Measurements from ENCODE around the gene RASGEF1B. TPM values are rescaled to one million over a fixed set of nuclear protein-coding genes. Genes with fewer than 3 reads are reported as not detected.

Gene RASGEF1B
- total RNA-seq, 2 experiments from 2014 or later: 69.4 to 73.1 TPM

- intact Hi-C loops (cut with DNase I, micrococcal nuclease): loop anchor here (5.0 to 10.0 kb wide), 3 partner anchors 174 to 894 kb away; no protein-coding TSS in a partner anchor
- H3K4me3 Mint-ChIP-seq: peak overlapping the region; percentile 94
- H3K36me3 Mint-ChIP-seq (ENCODE audit: low read depth): peaks cover 5% of the 10 kb centered on the region
- H3K4me1 ChIP-seq (ENCODE audit: insufficient read depth, low read length): peaks cover 31% of the 10 kb centered on the region
- H3K27me3 ChIP-seq (ENCODE audit: control insufficient read depth in 1 of 2, insufficient read depth in 2 of 2, low read length in 2 of 2): no peaks in the 10 kb centered on the region
- DNase-seq (peak; percentile 13 to 72 (median 30)), ATAC-seq (ENCODE audit: poor library complexity) (no peak)
- no peaks in the 10 kb centered on the region for H3K9me3 Mint-ChIP-seq
- CTCF ChIA-PET: interaction anchor here (0.6 to 4.3 kb wide), 8 partner anchors 14 to 374 kb away, joined by 3 to 34 read pairs (median 6); no protein-coding TSS in a partner anchor
- peak overlapping the region; percentile 85 for H3K4me3 ChIP-seq (ENCODE audit: low read length)
- no peak for TF ChIP-seq CTCF (IDR thresholded peaks at IDR 0.05)
- peak overlapping the region; percentile 89 to 96 for H3K27ac ChIP-seq (ENCODE audit: low read depth in 1 of 2, low read length in 2 of 2)
- H3K36me3 ChIP-seq (ENCODE audit: insufficient read depth, low read length): no peaks in the 10 kb centered on the region
- H3K9me3 ChIP-seq (ENCODE audit: control insufficient read depth in 1 of 2, insufficient read depth in 1 of 2, low read length in 2 of 2): no peaks in the 10 kb centered on the region
- peak overlapping the region; percentile 91 for H3K27ac Mint-ChIP-seq
- POLR2A ChIA-PET: interaction anchor here (0.7 to 4.2 kb wide), 18 partner anchors 16 to 1564 kb away, joined by 3 to 49 read pairs (median 4); partner anchors contain the start of genes COPS4 and HNRNPD
- peaks cover 41% of the 10 kb centered on the region for H3K4me1 Mint-ChIP-seq (ENCODE audit: low read depth)
- H3K27me3 Mint-ChIP-seq: no peaks in the 10 kb centered on the region
Measured at GRCh38 chr4:81470456-81471297, 1.0 kb downstream of the RASGEF1B start.

GRCh38 chr4:81469781-81470455, 1.8 kb downstream of the RASGEF1B start:
- peak overlapping the region; percentile 91 for H3K27ac Mint-ChIP-seq

More at GRCh38 chr4:81469781-81470455, 1.8 kb downstream of the RASGEF1B start:
- peak overlapping the region; percentile 85 for H3K4me3 ChIP-seq (ENCODE audit: low read length)
- ChIA-PET CTCF (interaction anchor here (1.3 to 4.3 kb wide), 4 partner anchors 15 to 375 kb away, joined by 4 to 34 read pairs (median 6); no protein-coding TSS in a partner anchor), POLR2A (interaction anchor here (1.0 to 4.2 kb wide), 8 partner anchors 20 to 1565 kb away, joined by 3 to 49 read pairs (median 7); partner anchors contain the start of gene COPS4)
- intact Hi-C loops (cut with DNase I, micrococcal nuclease): loop anchor here (5.0 to 10.0 kb wide), 7 partner anchors 63 to 895 kb away; no protein-coding TSS in a partner anchor
- H3K27ac ChIP-seq (ENCODE audit: low read depth in 1 of 2, low read length in 2 of 2): no peak overlapping the region
- no peaks in the 10 kb centered on the region for H3K36me3 ChIP-seq (ENCODE audit: insufficient read depth, low read length)
- Mint-ChIP-seq H3K27me3 (no peaks in the 10 kb centered on the region), H3K4me1 (ENCODE audit: low read depth) (peaks cover 41% of the 10 kb centered on the region), H3K9me3 (no peaks in the 10 kb centered on the region), H3K36me3 (ENCODE audit: low read depth) (peaks cover 5% of the 10 kb centered on the region), H3K4me3 (peak overlapping the region; percentile 94)
- no peaks in the 10 kb centered on the region for H3K27me3 ChIP-seq (ENCODE audit: control insufficient read depth in 1 of 2, insufficient read depth in 2 of 2, low read length in 2 of 2)
- no peaks in the 10 kb centered on the region for H3K9me3 ChIP-seq (ENCODE audit: control insufficient read depth in 1 of 2, insufficient read depth in 1 of 2, low read length in 2 of 2)
- ATAC-seq (ENCODE audit: poor library complexity) (no peak), DNase-seq (no peak)
- no peak for TF ChIP-seq CTCF (IDR thresholded peaks at IDR 0.05)
- peaks cover 31% of the 10 kb centered on the region for H3K4me1 ChIP-seq (ENCODE audit: insufficient read depth, low read length)
